GM12874 (cell line): Measurements from ENCODE around the gene FOXP1.

ENCODE experiments used
- TF ChIP-seq, protein P1 (sequence below): IDR thresholded peaks from 2 replicates; pipeline ENCODE4 v1.5.1; 2011; ENCODE audit warnings: low read depth, mild to moderate bottlenecking, control low read depth, low read length, moderate library complexity; ENCODE audit not compliant: insufficient read depth

FOXP1 gene

DNA sequence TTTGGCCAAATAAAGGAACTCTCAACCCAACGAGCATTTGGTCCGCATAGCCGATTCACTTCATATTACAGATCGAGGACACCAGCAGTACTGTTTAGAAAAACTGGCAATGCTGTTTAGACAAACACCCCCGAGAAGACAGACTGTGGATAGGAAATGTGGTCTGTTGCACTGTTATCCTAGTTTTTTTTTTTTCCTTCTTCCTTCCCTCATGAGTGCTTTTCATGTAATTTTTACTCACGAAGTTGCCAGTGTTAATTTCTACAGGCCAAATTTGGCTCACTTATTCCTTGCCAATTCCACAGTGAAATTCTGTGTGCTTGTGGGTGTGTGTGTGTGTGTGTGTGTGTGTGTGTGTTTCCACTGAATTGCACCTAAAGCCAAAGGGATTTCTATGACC, 165.7 kb downstream of the FOXP1 start:
- TF ChIP-seq, protein P1, sequence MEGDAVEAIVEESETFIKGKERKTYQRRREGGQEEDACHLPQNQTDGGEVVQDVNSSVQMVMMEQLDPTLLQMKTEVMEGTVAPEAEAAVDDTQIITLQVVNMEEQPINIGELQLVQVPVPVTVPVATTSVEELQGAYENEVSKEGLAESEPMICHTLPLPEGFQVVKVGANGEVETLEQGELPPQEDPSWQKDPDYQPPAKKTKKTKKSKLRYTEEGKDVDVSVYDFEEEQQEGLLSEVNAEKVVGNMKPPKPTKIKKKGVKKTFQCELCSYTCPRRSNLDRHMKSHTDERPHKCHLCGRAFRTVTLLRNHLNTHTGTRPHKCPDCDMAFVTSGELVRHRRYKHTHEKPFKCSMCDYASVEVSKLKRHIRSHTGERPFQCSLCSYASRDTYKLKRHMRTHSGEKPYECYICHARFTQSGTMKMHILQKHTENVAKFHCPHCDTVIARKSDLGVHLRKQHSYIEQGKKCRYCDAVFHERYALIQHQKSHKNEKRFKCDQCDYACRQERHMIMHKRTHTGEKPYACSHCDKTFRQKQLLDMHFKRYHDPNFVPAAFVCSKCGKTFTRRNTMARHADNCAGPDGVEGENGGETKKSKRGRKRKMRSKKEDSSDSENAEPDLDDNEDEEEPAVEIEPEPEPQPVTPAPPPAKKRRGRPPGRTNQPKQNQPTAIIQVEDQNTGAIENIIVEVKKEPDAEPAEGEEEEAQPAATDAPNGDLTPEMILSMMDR, result no peak

DNA sequence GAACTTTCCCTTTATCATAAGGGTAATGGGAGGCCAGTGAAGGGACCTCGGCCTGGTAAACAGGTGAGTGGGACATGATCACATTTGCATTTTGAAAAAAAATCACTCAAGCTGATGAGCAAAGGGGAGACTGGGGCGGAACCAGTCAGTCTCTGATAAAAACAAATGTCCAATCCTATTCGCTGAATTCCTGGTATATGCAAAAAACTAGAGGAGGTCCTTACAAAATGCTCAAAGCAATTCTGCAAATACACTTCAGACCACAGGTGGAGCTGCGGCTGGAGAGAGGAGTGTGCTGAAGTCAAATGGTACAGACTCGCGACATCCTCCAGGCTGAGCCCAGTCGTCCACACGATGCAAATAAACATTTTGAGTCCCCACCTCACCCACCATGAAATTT, 166.7 kb downstream of the FOXP1 start:
- TF ChIP-seq, protein P1, result 0 out of 2 replicates have a peak, but pooled peaks have one; percentile 2

DNA sequence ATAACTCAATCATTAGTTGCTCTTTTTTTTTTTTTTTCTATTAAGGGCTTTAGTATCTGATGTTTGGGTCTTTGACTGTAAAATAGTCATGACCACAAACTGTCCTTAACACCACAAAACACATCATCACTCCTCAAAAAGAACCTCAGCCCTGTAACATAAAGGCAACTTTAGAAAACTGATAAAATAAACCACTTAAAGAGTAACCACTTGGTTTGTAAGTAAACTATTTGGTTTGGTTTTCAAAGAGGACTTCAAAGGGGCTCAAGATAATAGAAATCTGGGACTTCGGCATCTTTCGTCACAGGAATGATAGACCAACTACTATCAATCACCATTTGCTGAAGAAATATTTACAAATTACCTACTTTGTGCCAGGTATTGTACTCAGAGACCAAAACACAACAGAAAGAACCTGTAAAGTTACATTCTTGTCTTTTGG, 167.8 kb downstream of the FOXP1 start:
- TF ChIP-seq, protein P1, result no peak

GRCh38 chr3:71414189-71414927, 169.2 kb downstream of the FOXP1 start:
- TF ChIP-seq, protein P1, result no peak

GRCh38 chr3:71413572-71413971, 170.0 kb downstream of the FOXP1 start:
- TF ChIP-seq, protein P1, result no peak

DNA sequence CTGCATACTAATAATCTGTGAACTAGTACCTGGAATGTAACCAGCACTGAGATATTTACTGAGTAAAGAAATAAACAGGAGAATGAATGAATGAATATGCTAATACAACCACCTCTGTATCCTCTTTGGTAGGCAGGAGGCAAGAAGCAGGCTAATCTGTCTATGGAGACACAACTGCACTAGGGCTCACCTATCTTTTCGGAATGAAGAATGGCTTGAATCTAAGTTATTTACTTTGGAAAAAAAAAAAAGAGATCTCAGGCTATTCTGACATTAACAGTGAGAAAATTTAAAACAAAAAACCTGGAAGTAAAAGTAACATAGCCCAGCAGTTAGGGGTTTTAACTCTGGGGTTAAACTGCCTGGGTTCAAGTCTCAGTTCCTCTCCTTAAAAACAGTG, 174.2 kb downstream of the FOXP1 start:
- TF ChIP-seq, protein P1, result no peak

- TF ChIP-seq, protein P1, result no peak
These were observed 174.6 kb downstream of the FOXP1 start for GRCh38 chr3:71408903-71409302.
